IPS-18c (cell line): ENCODE measurements around the gene SLC4A2.

ENCODE experiments used
- H3K4me3 ChIP-seq: 2 replicates; pipeline ENCODE4 v1.7.0; 2013; ENCODE audit warnings: low read depth, mild to moderate bottlenecking, low read length, moderate library complexity; ENCODE audit not compliant: insufficient read depth
- H3K9me3 ChIP-seq: one replicate; pipeline ENCODE4 v1.6.1; 2013; ENCODE audit warnings: mild to moderate bottlenecking, low read length, moderate library complexity; ENCODE audit not compliant: control insufficient read depth, insufficient read depth

The SLC4A2 gene

DNA sequence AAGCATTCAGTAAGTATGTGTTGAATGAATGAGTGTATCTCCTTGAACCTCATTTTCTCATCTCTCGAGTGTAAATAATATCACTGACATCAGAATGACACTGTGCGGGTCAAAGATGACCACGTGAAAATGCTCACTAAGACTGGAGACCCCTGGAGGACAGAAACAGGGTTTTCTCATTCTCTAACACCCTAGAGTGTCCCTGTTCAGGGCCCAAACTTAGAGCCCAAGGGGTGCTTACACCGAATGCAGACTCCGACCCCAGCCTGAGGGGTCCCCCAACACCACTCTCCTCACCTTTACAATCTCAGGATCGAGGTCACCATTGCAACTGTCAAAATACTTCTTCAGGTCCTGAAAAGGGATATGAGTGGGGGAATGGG, 3.1 kb upstream of the SLC4A2 start:
- peak overlapping the region; percentile 56; the same call in 1 of the 2 replicates for H3K4me3 ChIP-seq
- H3K9me3 ChIP-seq, result peaks cover 2% of the 10 kb centered on the region

DNA sequence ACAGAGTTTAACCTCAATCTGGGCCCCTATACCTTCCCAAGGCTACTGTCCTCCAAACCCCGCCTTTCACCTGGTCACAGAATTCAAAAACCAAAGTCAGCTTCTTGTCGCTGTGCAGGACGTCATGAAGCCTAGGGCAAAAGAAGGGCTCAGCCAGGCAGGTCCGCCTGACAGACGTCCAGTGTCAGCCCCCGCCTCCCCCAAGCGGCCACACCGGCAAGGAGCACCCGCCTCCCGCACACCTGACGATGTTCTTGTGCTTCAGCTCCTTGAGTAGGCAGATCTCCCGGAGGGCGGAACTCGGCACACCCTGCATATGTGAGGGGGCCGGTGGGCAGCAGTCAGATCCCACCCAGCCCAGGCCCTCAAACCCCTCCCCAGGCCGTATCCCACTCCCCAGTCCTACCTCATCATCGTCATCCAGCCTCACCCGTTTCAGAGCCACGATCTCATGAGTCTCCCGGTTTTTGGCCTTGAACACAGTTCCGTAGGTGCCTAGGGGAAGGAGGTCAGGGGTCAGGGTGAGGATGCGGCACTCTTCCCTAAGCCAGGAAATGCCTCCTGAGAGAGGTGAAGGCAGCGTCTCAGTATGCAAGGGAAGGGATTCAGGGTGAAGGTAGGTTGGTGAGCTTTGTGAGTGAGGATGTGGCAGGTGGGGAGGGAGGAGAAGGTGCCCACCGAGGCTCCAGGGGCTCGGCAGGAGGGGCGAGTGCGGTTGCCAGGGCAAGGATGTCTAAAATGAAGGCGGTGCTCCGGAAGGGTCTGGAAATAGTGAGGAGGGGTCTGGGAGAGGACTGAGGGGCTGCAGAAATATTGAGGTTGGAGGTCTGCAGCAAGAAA, 2.5 kb upstream of the SLC4A2 start:
- H3K4me3 ChIP-seq, result peak overlapping the region; percentile 56

DNA sequence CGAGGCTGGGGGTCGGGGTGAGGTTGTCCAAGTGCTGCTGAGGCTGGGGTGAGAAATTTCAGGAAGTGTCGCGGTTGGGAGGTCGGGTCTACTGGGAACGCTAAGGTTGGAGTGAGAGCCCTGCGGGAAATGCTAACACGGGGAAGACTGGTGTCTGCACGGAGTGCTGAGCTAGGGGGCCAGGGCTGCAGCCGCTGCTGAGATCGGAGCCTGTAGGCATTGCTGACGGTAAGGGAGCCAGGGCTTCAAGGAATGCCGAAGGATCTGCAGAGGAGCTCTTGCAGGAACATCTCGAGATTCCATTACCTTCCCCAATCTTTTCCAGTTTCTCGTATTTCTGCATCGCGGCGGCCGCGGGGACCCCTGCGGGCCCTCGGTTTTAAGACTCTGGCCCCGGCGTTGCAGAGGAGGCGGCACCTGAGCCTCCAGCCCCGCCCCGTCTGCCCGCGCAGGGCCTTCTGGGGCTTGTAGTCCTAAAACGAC, 1.8 kb upstream of the SLC4A2 start, which contains the start of gene CDK5:
CDK5 (minus strand) TSS at position 392 of the 483 bp plus-strand sequence; CDS start at position 343, 49 bp downstream.
- H3K4me3 ChIP-seq, result peak within 1 kb of the TSS; percentile 79
- H3K9me3 ChIP-seq, result peaks cover 2% of the 10 kb centered on the region

More for the DNA sequence above, 2.5 kb upstream of the SLC4A2 start:
- peaks cover 2% of the 10 kb centered on the region for H3K9me3 ChIP-seq

DNA sequence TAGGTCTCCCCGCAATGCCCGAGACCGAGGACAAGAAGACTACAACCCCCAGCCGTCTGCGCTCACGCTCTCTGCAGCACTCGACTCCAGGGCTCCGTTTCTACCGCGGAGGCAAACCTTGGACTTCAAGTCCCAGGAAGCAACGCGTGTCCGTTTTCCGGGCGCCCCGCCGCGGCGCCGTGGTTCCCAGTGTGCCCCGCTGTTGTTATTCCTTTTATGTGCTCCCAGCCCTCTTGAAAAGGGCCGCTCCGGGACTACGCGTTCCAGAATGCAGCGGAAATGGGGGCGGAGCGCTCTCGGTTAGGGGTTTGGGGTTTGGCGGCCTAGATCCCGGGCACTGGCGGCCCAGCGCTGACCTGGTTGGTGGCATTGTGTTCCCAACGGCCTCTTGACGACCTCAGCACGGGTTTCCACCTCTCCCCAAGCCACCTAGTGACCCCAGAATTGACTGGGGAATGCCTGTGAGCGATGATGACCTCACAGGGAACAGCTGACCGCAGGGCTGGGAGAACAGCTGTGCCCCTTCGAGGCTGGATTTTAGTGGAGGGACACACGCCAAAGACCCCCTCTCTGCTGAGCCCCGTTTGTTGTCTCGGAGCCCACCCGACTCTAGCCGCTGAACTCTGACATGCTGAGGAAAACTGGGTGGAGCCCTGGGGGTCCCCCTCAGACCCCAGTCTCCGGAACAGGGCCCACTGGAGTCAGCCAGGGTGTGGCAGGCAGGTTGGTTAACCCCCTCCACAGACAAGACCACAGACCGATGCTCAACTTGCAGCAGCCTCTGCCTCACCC, 1.2 kb upstream of the SLC4A2 start:
- Histone ChIP-seq H3K9me3 (peaks cover 2% of the 10 kb centered on the region), H3K4me3 (peak overlapping the region; percentile 79)

DNA sequence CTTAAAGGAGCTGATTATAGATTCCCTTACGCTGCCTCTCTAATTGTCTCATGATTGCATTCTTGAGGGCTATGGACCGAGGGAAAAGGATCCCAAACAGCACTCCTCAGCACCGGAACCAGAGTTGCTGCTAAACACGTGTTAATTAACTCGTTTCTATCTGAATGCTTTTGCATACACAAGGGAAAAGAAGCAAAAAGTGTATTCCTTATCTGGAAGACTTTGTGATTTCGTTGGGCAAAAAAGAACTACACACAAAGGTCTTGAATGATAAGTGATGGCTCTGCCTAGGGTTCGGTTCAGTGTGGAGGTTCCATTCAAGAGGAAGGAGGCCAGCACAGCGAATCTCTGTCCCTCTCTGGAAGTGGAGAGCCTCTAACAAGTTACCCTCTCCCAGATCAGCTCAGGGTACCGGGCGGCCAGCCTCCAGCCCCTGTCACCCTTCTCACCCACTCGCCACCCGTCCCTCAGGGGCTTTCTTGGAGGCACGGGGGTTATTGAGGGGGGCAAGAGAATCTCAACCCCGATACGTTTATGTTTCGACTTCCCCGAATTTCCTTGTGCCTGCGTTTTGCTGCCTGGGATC, 515 bp upstream of the SLC4A2 start:
- H3K4me3 ChIP-seq, result peak overlapping the region; percentile 79
- H3K9me3 ChIP-seq, result peaks cover 2% of the 10 kb centered on the region

DNA sequence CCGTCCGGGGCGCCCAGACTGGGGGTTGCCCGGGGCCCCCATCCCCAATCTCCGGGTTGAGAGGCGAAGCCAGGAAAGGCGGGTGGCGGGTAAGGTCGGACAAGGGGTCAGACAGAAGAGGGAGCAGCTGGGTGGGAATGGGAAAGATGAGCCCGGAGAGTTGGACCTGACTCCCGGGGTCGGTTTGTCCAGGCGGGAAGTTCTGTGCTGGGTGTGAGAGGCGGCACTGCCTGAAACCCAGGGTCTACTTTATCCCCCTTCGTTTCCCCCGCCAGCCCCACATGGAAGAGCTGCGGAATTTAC, 675 bp downstream of the SLC4A2 start:
- Histone ChIP-seq H3K9me3 (peaks cover 2% of the 10 kb centered on the region), H3K4me3 (peak overlapping the region; percentile 79)

DNA sequence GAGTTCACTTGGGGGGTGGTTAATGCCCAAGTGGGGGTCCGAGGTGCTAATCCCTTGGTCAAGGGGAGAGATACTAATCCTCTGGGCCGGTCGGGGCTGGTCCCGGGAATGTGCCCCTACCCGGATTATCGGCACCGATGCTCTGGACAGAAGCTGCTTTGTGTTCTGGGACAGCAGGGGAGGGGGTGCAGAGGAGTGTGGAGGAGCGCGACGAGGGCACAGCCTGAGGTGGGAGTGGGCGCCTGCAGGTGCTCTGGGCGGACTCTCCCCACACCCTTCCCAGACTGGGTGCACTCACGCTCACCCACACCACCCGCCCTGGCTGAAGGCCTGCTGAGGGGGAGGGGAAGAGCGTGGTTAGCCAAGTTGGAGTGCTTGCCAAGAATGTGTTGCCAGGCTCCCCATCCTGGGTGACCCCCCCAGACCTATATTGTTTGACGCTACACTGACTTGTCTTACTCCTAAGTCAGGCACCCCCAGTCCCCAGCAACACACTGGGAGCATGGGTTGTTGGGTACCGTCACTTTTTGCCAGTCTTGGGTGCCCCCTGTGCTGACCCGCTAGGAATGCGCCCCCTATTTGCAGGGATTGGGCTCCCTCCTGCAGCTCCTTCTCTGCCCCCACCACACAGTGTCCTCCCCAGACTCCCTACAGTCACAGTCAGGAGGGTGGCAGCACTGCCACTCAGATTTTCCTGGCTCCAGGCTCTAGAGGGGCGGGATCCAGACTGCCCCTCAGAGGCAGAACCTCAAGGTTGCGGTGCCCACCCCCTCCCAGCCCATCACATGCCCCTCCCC, 1.2 kb downstream of the SLC4A2 start:
- Histone ChIP-seq H3K4me3 (peak overlapping the region; percentile 79), H3K9me3 (peaks cover 2% of the 10 kb centered on the region)

DNA sequence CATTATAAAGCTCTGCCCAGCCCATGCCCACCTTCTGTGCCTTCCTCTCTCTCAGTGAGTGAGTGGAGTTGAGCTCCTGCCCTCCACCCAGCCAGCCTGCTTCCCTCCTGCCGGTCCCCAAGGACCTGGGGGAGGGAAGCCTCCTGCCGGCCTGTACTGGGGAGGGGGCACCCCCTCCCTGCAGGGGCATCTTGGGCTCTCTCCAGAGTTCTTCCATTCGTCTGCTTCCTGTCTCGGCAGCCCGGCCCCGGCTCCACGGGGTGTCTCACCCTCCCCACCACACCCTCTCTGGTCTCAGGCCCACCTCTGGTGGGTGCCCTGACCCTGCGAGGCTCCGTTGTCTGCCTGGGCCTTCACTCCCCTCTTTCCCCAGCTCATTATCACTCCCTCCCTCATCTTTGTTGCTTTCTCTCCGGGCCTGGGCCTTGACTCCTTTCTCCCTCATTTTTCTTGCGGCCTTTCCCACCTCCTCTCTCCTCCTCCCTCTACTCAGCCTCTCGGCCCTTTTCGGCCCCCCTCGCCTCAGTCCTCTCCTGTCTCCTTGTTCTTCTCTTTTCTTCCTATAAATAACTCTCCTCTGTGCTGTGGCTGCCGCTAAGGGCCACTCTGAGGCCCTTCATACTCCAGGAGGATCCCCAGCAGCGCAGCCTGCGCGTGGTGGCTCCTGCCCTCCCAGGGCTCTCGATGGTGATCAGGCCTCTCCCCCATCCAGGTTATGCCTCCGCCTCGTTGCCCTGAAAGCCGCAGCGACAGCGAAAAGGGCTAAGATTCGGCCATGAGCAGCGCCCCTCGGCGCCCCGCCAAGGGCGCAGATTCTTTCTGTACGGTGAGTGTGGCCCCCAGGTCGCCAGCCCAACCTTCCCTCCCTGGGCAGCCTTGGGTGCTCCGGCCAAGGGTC, 2.1 kb downstream of the SLC4A2 start:
- Histone ChIP-seq H3K4me3 (peak overlapping the region; percentile 41), H3K9me3 (peaks cover 2% of the 10 kb centered on the region)

DNA sequence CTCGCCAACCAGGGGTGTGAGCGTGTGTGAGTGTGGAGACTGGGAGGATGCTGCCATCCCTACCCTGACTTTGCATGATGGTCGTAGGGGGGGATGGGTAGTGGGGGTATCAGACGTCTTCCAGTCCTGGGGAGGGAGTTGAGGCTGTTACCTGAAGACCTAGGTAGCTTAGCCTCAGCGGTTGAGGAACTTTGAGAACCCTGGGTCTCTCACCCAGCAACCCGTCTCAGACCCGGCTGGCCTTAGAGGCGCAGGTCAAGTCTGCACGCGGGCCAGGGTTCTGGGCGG, 2.7 kb downstream of the SLC4A2 start:
- Histone ChIP-seq H3K4me3 (peak overlapping the region; percentile 41), H3K9me3 (peaks cover 2% of the 10 kb centered on the region)

DNA sequence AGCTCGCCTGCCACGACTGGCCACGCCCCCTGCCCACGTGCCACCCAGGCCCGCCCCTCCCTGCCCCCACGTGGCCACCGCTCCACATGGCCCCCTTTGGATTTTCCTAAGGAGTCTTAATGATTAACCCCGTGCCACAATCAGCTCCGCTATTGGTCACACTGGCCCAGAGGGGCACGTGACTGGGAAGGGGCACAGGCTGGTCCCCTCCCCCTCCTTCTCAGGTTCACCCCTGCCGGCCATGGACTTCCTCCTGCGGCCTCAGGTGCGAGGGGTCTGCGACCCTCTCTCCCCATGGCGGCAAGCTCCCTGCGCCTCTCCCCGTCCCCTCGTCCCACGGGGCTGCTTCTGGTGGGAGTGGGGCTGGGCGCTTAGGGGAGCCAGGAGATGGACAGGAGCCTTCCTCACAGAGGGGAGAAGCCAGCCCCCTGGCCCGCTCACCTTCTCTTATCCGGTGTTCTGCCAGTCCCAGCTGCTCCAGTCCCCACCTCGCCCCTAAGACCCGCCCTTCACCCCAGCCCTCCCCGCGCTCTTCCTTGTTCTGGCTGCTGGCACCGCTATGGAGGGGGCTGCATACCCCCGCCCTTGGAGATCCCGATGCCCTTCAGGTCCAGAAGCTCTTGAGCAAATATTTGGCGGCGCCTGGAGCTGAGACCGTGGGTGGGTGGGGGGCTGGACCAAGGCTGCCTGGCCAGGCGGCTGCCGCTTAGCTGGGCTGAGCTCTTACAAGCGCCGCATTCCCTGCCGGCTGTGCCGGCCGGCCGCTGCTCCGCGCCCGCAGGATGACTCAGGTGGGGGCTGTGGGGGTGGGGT, 3.2 kb downstream of the SLC4A2 start:
- H3K9me3 ChIP-seq, result peaks cover 2% of the 10 kb centered on the region
- peak overlapping the region; percentile 62 for H3K4me3 ChIP-seq

DNA sequence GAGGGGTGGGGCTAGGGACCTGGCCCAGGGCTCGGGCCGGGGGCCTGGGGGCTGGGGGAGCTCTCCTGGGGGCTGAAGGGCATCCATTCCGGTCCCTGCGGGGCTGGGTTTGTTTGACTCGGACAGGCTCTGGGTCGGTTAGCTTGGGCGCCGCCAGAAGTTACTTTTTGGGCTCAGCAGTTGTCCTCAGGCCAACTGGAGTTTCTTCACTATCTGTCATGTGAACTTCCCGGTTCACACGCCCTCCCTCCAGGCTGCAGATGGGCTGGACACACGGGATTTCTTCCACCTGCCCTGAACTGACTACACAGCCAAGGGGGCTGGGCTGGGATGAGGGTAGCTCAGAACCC, 3.8 kb downstream of the SLC4A2 start:
- Histone ChIP-seq H3K9me3 (peaks cover 2% of the 10 kb centered on the region), H3K4me3 (peak overlapping the region; percentile 24)

DNA sequence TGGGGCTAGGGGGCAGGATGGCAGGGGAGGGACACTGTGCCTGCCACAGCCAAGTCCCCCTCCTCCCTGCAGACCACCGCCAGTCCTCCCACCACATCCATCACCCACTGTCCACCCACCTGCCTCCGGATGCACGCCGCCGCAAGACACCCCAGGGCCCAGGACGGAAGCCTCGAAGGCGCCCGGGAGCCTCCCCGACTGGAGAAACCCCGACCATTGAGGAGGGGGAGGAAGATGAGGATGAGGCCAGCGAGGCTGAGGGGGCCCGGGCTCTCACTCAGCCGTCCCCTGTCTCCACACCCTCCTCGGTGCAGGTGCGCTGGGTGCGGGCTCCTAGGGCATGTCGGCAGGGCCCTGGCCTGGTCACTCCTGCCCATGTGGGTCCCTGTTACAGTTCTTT, 5.1 kb downstream of the SLC4A2 start:
- Histone ChIP-seq H3K4me3 (no peak overlapping the region), H3K9me3 (peaks cover 2% of the 10 kb centered on the region)

DNA sequence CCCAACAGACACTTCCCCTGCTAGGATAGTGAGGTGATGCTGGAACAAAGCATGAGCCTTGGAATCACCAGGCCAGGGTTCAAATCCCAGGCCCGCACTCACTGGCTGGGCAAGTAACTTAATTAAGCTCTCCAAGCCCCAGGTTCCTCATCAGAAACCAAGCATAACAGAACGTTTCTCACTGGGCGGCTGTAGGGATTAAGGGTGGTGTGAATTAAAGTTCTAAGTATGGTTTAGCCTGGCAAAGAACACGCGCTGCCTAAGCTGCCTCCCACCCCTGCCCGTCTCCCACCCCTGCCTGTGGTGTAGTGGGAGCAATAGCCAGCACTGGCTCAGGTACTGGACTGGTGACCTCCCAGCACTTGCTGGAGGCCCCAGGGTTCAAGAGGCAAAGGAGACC, 5.6 kb downstream of the SLC4A2 start:
- no peaks in the 10 kb centered on the region for H3K9me3 ChIP-seq
- H3K4me3 ChIP-seq, result no peak overlapping the region

DNA sequence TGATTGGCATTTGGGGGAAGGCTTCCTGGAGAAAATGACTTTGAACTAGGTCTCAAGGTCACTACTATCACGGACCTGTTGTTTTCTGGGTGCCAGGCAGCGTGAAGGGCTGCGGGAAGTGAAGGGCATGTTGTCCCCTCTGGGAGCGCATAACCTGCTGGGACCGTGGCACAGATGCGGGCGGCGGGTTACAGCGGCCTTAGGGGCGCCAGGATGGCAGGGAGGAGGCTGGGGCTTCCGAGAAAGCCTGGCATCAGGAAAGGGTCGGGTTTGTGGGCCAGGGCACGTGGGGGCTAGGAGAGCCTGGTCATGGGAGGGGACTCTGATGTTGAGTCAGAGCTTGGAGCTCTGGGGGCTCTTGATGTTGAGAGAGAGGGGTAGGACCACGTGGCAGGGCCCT, 6.1 kb downstream of the SLC4A2 start:
- H3K4me3 ChIP-seq, result no peak overlapping the region
- H3K9me3 ChIP-seq, result no peaks in the 10 kb centered on the region

DNA sequence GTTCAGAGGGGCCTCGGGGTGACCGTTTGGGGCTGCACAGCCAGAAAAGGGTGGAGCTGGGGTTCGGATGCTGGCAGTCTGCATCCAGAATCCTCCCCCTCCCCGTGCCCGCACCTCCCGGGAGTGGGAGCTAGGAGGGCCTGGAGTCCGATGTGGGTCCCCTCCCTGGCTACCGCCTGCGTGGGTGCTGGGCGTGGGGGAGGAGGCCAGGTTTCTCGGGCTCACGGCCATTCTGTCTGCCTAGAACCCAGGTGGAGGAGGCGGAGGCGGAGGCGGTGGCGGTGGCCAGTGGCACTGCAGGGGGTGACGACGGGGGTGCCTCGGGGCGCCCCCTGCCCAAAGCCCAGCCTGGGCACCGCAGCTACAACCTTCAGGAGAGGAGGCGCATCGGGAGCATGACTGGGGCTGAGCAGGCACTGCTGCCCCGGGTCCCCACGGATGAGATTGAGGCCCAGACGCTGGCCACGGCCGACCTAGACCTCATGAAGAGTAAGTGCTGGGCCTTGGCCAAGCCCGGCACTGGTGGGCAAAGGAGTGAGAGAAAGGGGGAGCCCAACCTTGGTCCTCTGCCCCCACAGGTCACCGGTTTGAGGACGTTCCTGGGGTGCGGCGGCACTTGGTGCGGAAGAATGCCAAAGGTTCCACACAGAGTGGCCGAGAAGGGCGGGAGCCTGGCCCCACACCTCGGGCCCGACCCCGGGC, 7.0 kb downstream of the SLC4A2 start:
- H3K4me3 ChIP-seq, result no peak overlapping the region

More for the DNA sequence above, 7.0 kb downstream of the SLC4A2 start:
- H3K9me3 ChIP-seq, result no peaks in the 10 kb centered on the region
